ENCODE results near the gene SEMA7A. TPM values are rescaled to one million over a fixed set of nuclear protein-coding genes. Genes with fewer than 3 reads are reported as not detected.

SEMA7A gene
- polyA plus RNA-seq, 4 donors = 6.6 to 7.9 (median 7.4) TPM

GRCh38 chr15:74389241-74390048, 44.3 kb downstream of the SEMA7A start:
- no peak for DNase-seq (ENCODE audit: low read depth in 4 of 4, low spot score in 3 of 4)

GRCh38 chr15:74388363-74388951, 45.3 kb downstream of the SEMA7A start:
- DNase-seq (ENCODE audit: low read depth in 4 of 4, low spot score in 3 of 4) = no peak

- no peak for DNase-seq (ENCODE audit: low read depth in 4 of 4, low spot score in 3 of 4)
Measured at GRCh38 chr15:74387621-74388362, 46.0 kb downstream of the SEMA7A start.

GRCh38 chr15:74387141-74387541, 46.6 kb downstream of the SEMA7A start:
- DNase-seq (ENCODE audit: low read depth in 4 of 4, low spot score in 3 of 4) = no peak

- no peak for DNase-seq (ENCODE audit: low read depth in 4 of 4, low spot score in 3 of 4)
Measured at GRCh38 chr15:74386496-74387140, 47.1 kb downstream of the SEMA7A start.

GRCh38 chr15:74385733-74386132, 48.0 kb downstream of the SEMA7A start:
- DNase-seq (ENCODE audit: low read depth in 4 of 4, low spot score in 3 of 4) = no peak

GRCh38 chr15:74384881-74385643, 48.7 kb downstream of the SEMA7A start:
- no peak for DNase-seq (ENCODE audit: low read depth in 4 of 4, low spot score in 3 of 4)

- no peak for DNase-seq (ENCODE audit: low read depth in 4 of 4, low spot score in 3 of 4)
Measured at GRCh38 chr15:74384566-74384880, 49.2 kb downstream of the SEMA7A start.

- no peak for DNase-seq (ENCODE audit: low read depth in 4 of 4, low spot score in 3 of 4)
Measured at GRCh38 chr15:74383695-74384565, 49.8 kb downstream of the SEMA7A start.

- no peak for DNase-seq (ENCODE audit: low read depth in 4 of 4, low spot score in 3 of 4)
Measured at GRCh38 chr15:74383286-74383685, 50.5 kb downstream of the SEMA7A start.

GRCh38 chr15:74382004-74382816, 51.5 kb downstream of the SEMA7A start:
- DNase-seq (ENCODE audit: low read depth in 4 of 4, low spot score in 3 of 4) = peak in 1 of 4 donors; percentile 67

GRCh38 chr15:74381481-74381880, 52.3 kb downstream of the SEMA7A start:
- no peak for DNase-seq (ENCODE audit: low read depth in 4 of 4, low spot score in 3 of 4)

GRCh38 chr15:74381190-74381453, 52.6 kb downstream of the SEMA7A start:
- DNase-seq (ENCODE audit: low read depth in 4 of 4, low spot score in 3 of 4) = no peak

GRCh38 chr15:74380361-74381189, 53.2 kb downstream of the SEMA7A start:
- no peak for DNase-seq (ENCODE audit: low read depth in 4 of 4, low spot score in 3 of 4)

- peak in 1 of 4 donors; percentile 58 for DNase-seq (ENCODE audit: low read depth in 4 of 4, low spot score in 3 of 4)
Measured at GRCh38 chr15:74378848-74379247, 54.9 kb downstream of the SEMA7A start.

GRCh38 chr15:74377831-74378766, 55.7 kb downstream of the SEMA7A start:
- no peak for DNase-seq (ENCODE audit: low read depth in 4 of 4, low spot score in 3 of 4)

Measured in right renal pelvis (tissue), 4 donors.